SK-N-SH (cell line): ENCODE measurements around the gene ZNF235. TPM values are rescaled to one million over a fixed set of nuclear protein-coding genes. Genes with fewer than 3 reads are reported as not detected.

ENCODE experiments used
- CTCF ChIA-PET: fragments of 300-600, 350-600 bp; formaldehyde crosslinking; extraction: SDS; loops from one replicate; lab custom pipeline; 2021; lab: Yijun Ruan, JAX
- POLR2A ChIA-PET: fragments of 350-600 bp; sonication (Branson Sonifier 250); formaldehyde crosslinking; extraction: SDS; loops from one replicate; lab custom pipeline; 2020; ENCODE audit warnings: antibody characterized with exemption, inconsistent platforms; lab: Yijun Ruan, JAX
- DNase-seq: peaks from one replicate; pipeline ENCODE4 v3.0.0; 2012
- H2AFZ ChIP-seq: fragments of 200-600 bp; sonication (generic); 2 replicates; pipeline ENCODE4 v1.8.1; 2016; ENCODE audit warnings: antibody characterized with exemption, mild to moderate bottlenecking, low read depth
- H3F3A ChIP-seq: fragments of 200-600 bp; sonication (generic); replicated peaks from 2 replicates; pipeline ENCODE3; 2016; ENCODE audit warnings: antibody characterized with exemption, mild to moderate bottlenecking; ENCODE audit not compliant: insufficient read depth
- H3K27ac ChIP-seq, 2 experiments: fragments of 200-500 bp in 1 of 2; fragments of 200-600 bp in 1 of 2; sonication (Bioruptor generic) in 1 of 2; sonication (generic), shearing (Covaris generic) in 1 of 2; 2 replicates each; pipeline versions ENCODE4 v1.5.1 to v1.6.1; 2014 to 2016; ENCODE audit warnings: low read depth in 2 of 2, inconsistent platforms in 1 of 2, low read length in 1 of 2, mild to moderate bottlenecking in 1 of 2, mixed read lengths in 1 of 2
- H3K27me3 ChIP-seq: fragments of 200-600 bp; sonication (generic), shearing (Covaris generic); 2 replicates; pipeline ENCODE4 v1.6.1; 2016; ENCODE audit warnings: mixed run types; ENCODE audit not compliant: insufficient read depth
- H3K36me3 ChIP-seq, 2 experiments: fragments of 200-500 bp in 1 of 2; fragments of 200-600 bp in 1 of 2; sonication (Bioruptor generic) in 1 of 2; sonication (generic) in 1 of 2; replicated peaks in 1 of 2; 2 replicates each; pipeline versions ENCODE3 to v1.5.1; 2014 to 2016; ENCODE audit warnings: low read length in 1 of 2, mild to moderate bottlenecking in 1 of 2; ENCODE audit not compliant: insufficient read depth in 2 of 2, control insufficient read depth in 1 of 2
- H3K4me1 ChIP-seq, 2 experiments: fragments of 200-500 bp in 1 of 2; fragments of 200-600 bp in 1 of 2; sonication (Bioruptor generic) in 1 of 2; sonication (generic), shearing (Covaris generic) in 1 of 2; 2 replicates each; pipeline versions ENCODE4 v1.5.1 to v1.6.1; 2014 to 2016; ENCODE audit warnings: low read depth in 1 of 2, low read length in 1 of 2, mixed run types in 1 of 2; ENCODE audit not compliant: insufficient read depth in 2 of 2, control insufficient read depth in 1 of 2
- H3K4me2 ChIP-seq: fragments of 200-600 bp; sonication (generic), shearing (Covaris generic); 2 replicates; pipeline ENCODE4 v1.6.1; 2017; ENCODE audit warnings: mixed run types
- H3K4me3 ChIP-seq, 2 experiments: fragments of 200-500 bp in 1 of 2; fragments of 200-600 bp in 1 of 2; sonication (Bioruptor generic) in 1 of 2; sonication (generic), shearing (Covaris generic) in 1 of 2; 2 replicates each; pipeline versions ENCODE4 v1.5.1 to v1.8.1; 2014 to 2016; ENCODE audit warnings: low read depth in 2 of 2, inconsistent platforms in 1 of 2, low read length in 1 of 2, mild to moderate bottlenecking in 1 of 2, mixed read lengths in 1 of 2, moderate library complexity in 1 of 2
- H3K79me2 ChIP-seq: fragments of 200-600 bp; sonication (generic); 2 replicates; pipeline ENCODE4 v1.8.1; 2017; ENCODE audit warnings: mild to moderate bottlenecking; ENCODE audit not compliant: insufficient read depth
- H3K9ac ChIP-seq: fragments of 200-600 bp; sonication (generic); 2 replicates; pipeline ENCODE4 v1.6.1; 2017; ENCODE audit warnings: mixed run types
- H3K9me2 ChIP-seq: fragments of 200-600 bp; sonication (generic); 2 replicates; pipeline ENCODE4 v1.6.1; 2017; ENCODE audit warnings: mixed run types
- H3K9me3 ChIP-seq: fragments of 200-600 bp; sonication (generic); 2 replicates; pipeline ENCODE4 v1.6.1; 2017; ENCODE audit warnings: mixed run types, mild to moderate bottlenecking, moderate library complexity
- H4K20me1 ChIP-seq: fragments of 200-600 bp; sonication (generic); 2 replicates; pipeline ENCODE4 v1.6.1; 2017; ENCODE audit warnings: mild to moderate bottlenecking, mixed run types; ENCODE audit not compliant: insufficient read depth
- FOSL2 ChIP-seq: IDR thresholded peaks from 2 replicates; pipeline ENCODE4 v1.4.0; 2012; ENCODE audit warnings: low read depth, mild to moderate bottlenecking, moderate library complexity, borderline replicate concordance
- FOXJ3 ChIP-seq: sonication (generic); formaldehyde crosslinking; IDR thresholded peaks from 2 replicates; pipeline ENCODE4 v1.5.1; 2020; ENCODE audit warnings: mild to moderate bottlenecking, missing genetic modification reagents
- FOXM1 ChIP-seq: IDR thresholded peaks from 2 replicates; pipeline ENCODE4 v1.4.0; 2012; ENCODE audit warnings: low read depth, mild to moderate bottlenecking
- IRF3 ChIP-seq: fragments of 150-350 bp; IDR thresholded peaks from 2 replicates; pipeline ENCODE4 v1.6.1; 2016; ENCODE audit warnings: mild to moderate bottlenecking, low read depth, low read length
- JUND ChIP-seq: IDR thresholded peaks from 2 replicates; pipeline ENCODE4 v1.4.0; 2012
- MAX ChIP-seq: IDR thresholded peaks from 2 replicates; pipeline ENCODE4 v1.4.0; 2012; ENCODE audit warnings: low read depth
- MXI1 ChIP-seq: IDR thresholded peaks from 2 replicates; pipeline ENCODE4 v1.6.1; 2012; ENCODE audit warnings: mild to moderate bottlenecking, low read depth, low read length, improper control_type of control experiment
- NRF1 ChIP-seq: IDR thresholded peaks from 2 replicates; pipeline ENCODE4 v1.6.1; 2012; ENCODE audit warnings: low read depth, mild to moderate bottlenecking, low read length
- RAD21 ChIP-seq: IDR thresholded peaks from 2 replicates; pipeline ENCODE4 v1.6.1; 2012; ENCODE audit warnings: mild to moderate bottlenecking, low read length
- RCOR1 ChIP-seq: fragments of 150-350 bp; IDR thresholded peaks from 2 replicates; pipeline ENCODE4 v1.6.1; 2017; ENCODE audit warnings: antibody characterized with exemption, low read length
- REST ChIP-seq: IDR thresholded peaks from 2 replicates; pipeline ENCODE4 v1.6.1; 2012; ENCODE audit warnings: mild to moderate bottlenecking, low read depth, low read length, moderate library complexity
- RXRA ChIP-seq: IDR thresholded peaks from 2 replicates; pipeline ENCODE4 v1.4.0; 2012; ENCODE audit warnings: low read depth, mild to moderate bottlenecking, borderline replicate concordance
- TAF1 ChIP-seq: IDR thresholded peaks from 2 replicates; pipeline ENCODE4 v1.6.1; 2012; ENCODE audit warnings: low read depth, mild to moderate bottlenecking, low read length, moderate library complexity, borderline replicate concordance
- TEAD4 ChIP-seq: IDR thresholded peaks from 2 replicates; pipeline ENCODE4 v1.4.0; 2012; ENCODE audit warnings: mild to moderate bottlenecking, borderline replicate concordance; ENCODE audit not compliant: insufficient read depth
- WGBS: methylation state at CpG from one replicate; pipeline ENCODE4 v1.1.6; 2017; ENCODE audit warnings: low lambda C conversion rate; 5-methylcytosine and 5-hydroxymethylcytosine counted together
- polyA plus RNA-seq, 3 experiments: library from polyadenylated mRNA; depleted of rRNA; stranded (reverse); fragments of >200 nt; gene quantifications; 2 replicates each; pipeline ENCODE4 v1.2.3, GENCODE V29; 2012

The ZNF235 gene
- polyA plus RNA-seq, 1 of the 3 experiments (the other 2 are of a cell fraction): 2.7 TPM

GRCh38 chr19:44332145-44332544, 27.3 kb upstream of the ZNF235 start:
- no peaks in the 10 kb centered on the region for H4K20me1 ChIP-seq
- no peak overlapping the region for H3K27ac ChIP-seq
- no peaks in the 10 kb centered on the region for H3K79me2 ChIP-seq
- no peaks in the 10 kb centered on the region for H3K4me1 ChIP-seq
- WGBS: 100% methylated on average over 1 of the region's 1 CpG
- POLR2A ChIA-PET: no interaction called here
- TF ChIP-seq MAX (no peak), REST (no peak), JUND (no peak), RCOR1 (no peak), TEAD4 (no peak), FOSL2 (no peak), MXI1 (no peak), FOXM1 (no peak)
- H3K4me3 ChIP-seq: no peak overlapping the region
- DNase-seq: no peak
- H3K9ac ChIP-seq: no peak overlapping the region
- no peak overlapping the region for H3K4me2 ChIP-seq
- peaks cover 19% of the 10 kb centered on the region for H3K9me3 ChIP-seq
- H2AFZ ChIP-seq: no peak overlapping the region
- no peaks in the 10 kb centered on the region for H3K27me3 ChIP-seq
- no peaks in the 10 kb centered on the region for H3F3A ChIP-seq
- peaks cover 87 to 92% of the 10 kb centered on the region in 2 experiments for H3K36me3 ChIP-seq
- CTCF ChIA-PET: no interaction called here
- H3K9me2 ChIP-seq: no peaks in the 10 kb centered on the region

- ChIA-PET POLR2A (no interaction called here), CTCF (no interaction called here)
- H3K9me2 ChIP-seq: no peaks in the 10 kb centered on the region
- H3K4me2 ChIP-seq: no peak overlapping the region
- DNase-seq: no peak
- H4K20me1 ChIP-seq: no peaks in the 10 kb centered on the region
- H3K9ac ChIP-seq: no peak overlapping the region
- no peak overlapping the region for H3K27ac ChIP-seq
- H3K4me1 ChIP-seq: no peaks in the 10 kb centered on the region
- peaks cover 0 to 10% of the 10 kb centered on the region in 2 experiments for H3K36me3 ChIP-seq
- H3K27me3 ChIP-seq: no peaks in the 10 kb centered on the region
- H3K79me2 ChIP-seq: no peaks in the 10 kb centered on the region
- peaks cover 22% of the 10 kb centered on the region; the same call in 1 of the 2 replicates for H3K9me3 ChIP-seq
- H3F3A ChIP-seq: no peaks in the 10 kb centered on the region
- no peak for TF ChIP-seq TAF1
- TF ChIP-seq JUND: no peak
- TF ChIP-seq IRF3: no peak
- TF ChIP-seq RCOR1: no peak
- TF ChIP-seq REST: no peak
- TF ChIP-seq RAD21: no peak
- TF ChIP-seq NRF1: no peak
- no peak for TF ChIP-seq MAX
- no peak for TF ChIP-seq FOXJ3 (CRISPR knock-in tag)
- no peak for TF ChIP-seq RXRA
- no peak for TF ChIP-seq TEAD4
- 95% methylated on average over 2 of the region's 2 CpGs for WGBS
- H2AFZ ChIP-seq: no peak overlapping the region
- H3K4me3 ChIP-seq: no peak overlapping the region
Measured at GRCh38 chr19:44315883-44316282, 11.1 kb upstream of the ZNF235 start.
